ENCODE results near the gene PATJ.

Gene PATJ

GRCh38 chr1:61993331-61993961 is 251.2 kb downstream of the PATJ start:
- DNase-seq (ENCODE audit: low spot score), result no peak

GRCh38 chr1:61995641-61996040 is 253.4 kb downstream of the PATJ start:
- no peak for DNase-seq (ENCODE audit: low spot score)

- DNase-seq (ENCODE audit: low spot score), result no peak
Measured at GRCh38 chr1:61997123-61997522, 254.8 kb downstream of the PATJ start.

- no peak for DNase-seq (ENCODE audit: low spot score)
Measured at GRCh38 chr1:62003777-62004176, 261.5 kb downstream of the PATJ start.

- DNase-seq (ENCODE audit: low spot score), result no peak
Measured at GRCh38 chr1:62006690-62007089, 264.4 kb downstream of the PATJ start.

GRCh38 chr1:62011006-62011405 is 268.7 kb downstream of the PATJ start:
- DNase-seq (ENCODE audit: low spot score), result no peak

- DNase-seq (ENCODE audit: low spot score), result no peak
Measured at GRCh38 chr1:62012095-62012494, 269.8 kb downstream of the PATJ start.

- DNase-seq (ENCODE audit: low spot score), result peak; percentile 53
Measured at GRCh38 chr1:62012836-62013235, 270.6 kb downstream of the PATJ start.

GRCh38 chr1:62013264-62013663 is 271.0 kb downstream of the PATJ start:
- DNase-seq (ENCODE audit: low spot score), result peak; percentile 7

GRCh38 chr1:62022382-62022983 is 280.2 kb downstream of the PATJ start:
- no peak for DNase-seq (ENCODE audit: low spot score)

GRCh38 chr1:62024690-62025089 is 282.4 kb downstream of the PATJ start:
- no peak for DNase-seq (ENCODE audit: low spot score)

GRCh38 chr1:62025154-62025553 is 282.9 kb downstream of the PATJ start:
- no peak for DNase-seq (ENCODE audit: low spot score)

GRCh38 chr1:62025892-62026291 is 283.6 kb downstream of the PATJ start:
- no peak for DNase-seq (ENCODE audit: low spot score)

GRCh38 chr1:62029704-62030103 is 287.4 kb downstream of the PATJ start:
- DNase-seq (ENCODE audit: low spot score), result no peak

- no peak for DNase-seq (ENCODE audit: low spot score)
Measured at GRCh38 chr1:62034790-62035189, 292.5 kb downstream of the PATJ start.

- DNase-seq (ENCODE audit: low spot score), result no peak
Measured at GRCh38 chr1:62037274-62037673, 295.0 kb downstream of the PATJ start.

GRCh38 chr1:62038594-62039284 is 296.5 kb downstream of the PATJ start:
- no peak for DNase-seq (ENCODE audit: low spot score)

- DNase-seq (ENCODE audit: low spot score), result no peak
Measured at GRCh38 chr1:62040450-62040849, 298.2 kb downstream of the PATJ start.

GRCh38 chr1:62040973-62041372 is 298.7 kb downstream of the PATJ start:
- no peak for DNase-seq (ENCODE audit: low spot score)

- no peak for DNase-seq (ENCODE audit: low spot score)
Measured at GRCh38 chr1:62043154-62043553, 300.9 kb downstream of the PATJ start.

- DNase-seq (ENCODE audit: low spot score), result no peak
Measured at GRCh38 chr1:62045574-62045973, 303.3 kb downstream of the PATJ start.

GRCh38 chr1:62046927-62047326 is 304.6 kb downstream of the PATJ start:
- DNase-seq (ENCODE audit: low spot score), result no peak

- no peak for DNase-seq (ENCODE audit: low spot score)
Measured at GRCh38 chr1:62050165-62050564, 307.9 kb downstream of the PATJ start.

GRCh38 chr1:62052946-62053345 is 310.7 kb downstream of the PATJ start:
- DNase-seq (ENCODE audit: low spot score), result no peak
